Measurements from ENCODE around the gene RNF186. TPM values are rescaled to one million over a fixed set of nuclear protein-coding genes. Genes with fewer than 3 reads are reported as not detected.

RNF186 gene
- total RNA-seq, 1 donor, result not detected

GRCh38 chr1:19765623-19766022, 49.5 kb downstream of the RNF186 start:
- TF ChIP-seq, protein P1, sequence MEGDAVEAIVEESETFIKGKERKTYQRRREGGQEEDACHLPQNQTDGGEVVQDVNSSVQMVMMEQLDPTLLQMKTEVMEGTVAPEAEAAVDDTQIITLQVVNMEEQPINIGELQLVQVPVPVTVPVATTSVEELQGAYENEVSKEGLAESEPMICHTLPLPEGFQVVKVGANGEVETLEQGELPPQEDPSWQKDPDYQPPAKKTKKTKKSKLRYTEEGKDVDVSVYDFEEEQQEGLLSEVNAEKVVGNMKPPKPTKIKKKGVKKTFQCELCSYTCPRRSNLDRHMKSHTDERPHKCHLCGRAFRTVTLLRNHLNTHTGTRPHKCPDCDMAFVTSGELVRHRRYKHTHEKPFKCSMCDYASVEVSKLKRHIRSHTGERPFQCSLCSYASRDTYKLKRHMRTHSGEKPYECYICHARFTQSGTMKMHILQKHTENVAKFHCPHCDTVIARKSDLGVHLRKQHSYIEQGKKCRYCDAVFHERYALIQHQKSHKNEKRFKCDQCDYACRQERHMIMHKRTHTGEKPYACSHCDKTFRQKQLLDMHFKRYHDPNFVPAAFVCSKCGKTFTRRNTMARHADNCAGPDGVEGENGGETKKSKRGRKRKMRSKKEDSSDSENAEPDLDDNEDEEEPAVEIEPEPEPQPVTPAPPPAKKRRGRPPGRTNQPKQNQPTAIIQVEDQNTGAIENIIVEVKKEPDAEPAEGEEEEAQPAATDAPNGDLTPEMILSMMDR (IDR thresholded peaks at IDR 0.05; ENCODE audit: insufficient read depth, low read length), result no peak
- no peak overlapping the region for H3K4me3 ChIP-seq (ENCODE audit: low read depth, low read length)

GRCh38 chr1:19764848-19765247, 50.2 kb downstream of the RNF186 start:
- DNase-seq (ENCODE audit: low read depth), result no peak
- H3K4me3 ChIP-seq (ENCODE audit: low read depth, low read length), result no peak overlapping the region
- TF ChIP-seq, protein P1 (IDR thresholded peaks at IDR 0.05; ENCODE audit: insufficient read depth, low read length), result no peak

More at GRCh38 chr1:19765623-19766022, 49.5 kb downstream of the RNF186 start:
- peak; percentile 89 for DNase-seq (ENCODE audit: low read depth)

Other genes with a start within 250 kb of the RNF186 start
- gene NBL1, start 171.0 kb downstream of the RNF186 start, total RNA-seq (ENCODE audit: low replicate concordance), result 105 and 178 TPM in 2 replicates
- 0.09 TPM in 1 of 2 replicates, not detected in the other for gene HTR6, start 150.4 kb downstream of the RNF186 start, total RNA-seq (ENCODE audit: low replicate concordance)
- 25.3 and 30.9 TPM in 2 replicates for gene TMCO4, start 15.4 kb downstream of the RNF186 start, total RNA-seq (ENCODE audit: low replicate concordance)
- gene OTUD3, start 67.1 kb upstream of the RNF186 start, total RNA-seq (ENCODE audit: low replicate concordance), result 5.8 and 7.0 TPM in 2 replicates
- not detected in 2 replicates for gene PLA2G2E, start 108.3 kb upstream of the RNF186 start, total RNA-seq (ENCODE audit: low replicate concordance)
- 0.27 TPM in 1 of 2 replicates, not detected in the other for gene PLA2G2A, start 164.3 kb upstream of the RNF186 start, total RNA-seq (ENCODE audit: low replicate concordance)